Effector CD4-positive, alpha-beta T cell (primary cell): ENCODE measurements around the gene WHRN.

Source experiments
- DNase-seq: peaks from one replicate; pipeline ENCODE4 v3.0.0-alpha.2; 2020

The WHRN gene

DNA sequence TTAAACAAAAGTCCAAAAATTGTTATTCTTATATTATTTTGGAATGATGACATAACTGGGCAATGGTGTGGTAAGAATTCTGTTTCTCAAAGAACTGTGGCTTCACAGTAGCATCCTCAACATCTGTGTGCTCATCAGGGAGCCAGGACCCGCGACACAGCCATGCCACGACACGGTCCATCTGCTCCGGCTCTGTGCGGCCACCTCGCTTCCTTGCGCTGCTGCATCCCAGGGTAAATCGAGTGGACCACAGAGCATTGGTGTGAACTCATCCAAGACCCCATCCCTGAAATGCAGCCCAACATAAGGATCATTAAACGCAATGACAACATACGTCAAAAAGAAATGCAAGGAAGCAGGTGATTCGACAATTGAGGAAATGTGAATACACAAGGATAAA is 15.3 kb downstream of the WHRN start:
- no peak for DNase-seq

DNA sequence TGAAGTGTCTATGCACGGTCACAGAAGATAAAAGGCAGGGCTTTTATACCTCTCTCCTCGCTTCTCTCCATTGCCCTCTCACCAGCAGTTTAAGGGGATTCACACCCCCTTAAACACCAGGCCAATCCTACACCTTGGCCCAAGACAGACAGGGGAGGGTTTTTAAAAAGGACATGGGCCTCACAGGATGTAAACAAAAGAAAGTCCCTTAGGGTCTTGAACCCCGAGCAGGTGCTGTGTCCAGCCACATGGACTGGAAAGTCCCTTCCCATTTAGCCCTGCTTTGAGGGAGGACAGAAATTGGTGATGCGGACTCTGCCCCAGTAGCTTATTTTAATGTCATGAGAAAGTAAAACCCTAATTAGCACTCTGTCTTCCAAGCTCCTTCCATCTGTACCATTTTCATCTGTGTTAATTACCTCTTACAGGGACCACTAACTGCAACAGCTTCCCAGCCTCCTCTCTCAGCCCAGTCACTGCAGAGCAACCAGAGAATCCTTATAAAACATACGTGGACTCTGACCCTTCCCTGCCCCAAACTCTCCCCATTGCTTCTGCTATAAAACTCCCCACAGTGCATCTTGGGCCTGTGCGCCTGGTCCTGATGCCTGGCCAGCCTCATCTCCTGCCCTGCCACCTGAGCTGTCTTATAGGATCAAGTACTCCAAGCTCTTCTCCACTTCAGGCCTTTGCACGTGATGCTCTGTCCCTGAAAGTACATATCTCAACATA is 16.7 kb downstream of the WHRN start:
- DNase-seq: no peak

DNA sequence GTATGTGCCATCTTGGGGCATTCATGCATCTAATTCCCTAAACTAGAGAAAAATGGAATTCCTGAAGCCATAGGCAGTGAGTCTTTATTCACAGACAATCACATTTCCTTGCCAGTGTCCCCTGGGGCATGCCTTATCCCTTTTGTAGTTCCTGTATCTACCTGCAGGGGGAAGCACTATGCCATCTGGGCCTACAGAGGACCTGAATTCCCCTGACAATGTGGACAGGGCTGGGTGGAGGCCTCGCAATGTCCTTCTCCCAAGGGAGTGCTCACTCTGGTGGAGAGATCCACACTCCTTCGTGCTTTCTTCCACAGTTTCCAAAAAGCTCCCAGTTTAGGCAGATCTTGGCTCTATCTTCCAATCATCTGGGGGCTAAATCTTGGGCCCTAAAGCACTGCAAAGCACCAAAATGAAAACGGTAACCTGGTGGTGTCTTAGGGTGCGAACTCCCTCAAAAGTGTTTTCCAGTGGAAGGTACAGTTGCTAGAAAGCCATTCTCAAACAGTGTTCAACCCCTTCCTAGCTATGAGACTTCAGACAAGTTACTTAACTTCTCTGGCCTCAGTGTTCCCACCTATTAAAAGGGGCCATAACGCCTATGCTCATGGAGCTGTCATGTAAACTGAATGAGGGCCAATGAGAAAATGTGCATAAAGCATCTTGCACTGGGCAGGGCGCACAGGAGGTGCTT is 17.5 kb downstream of the WHRN start:
- DNase-seq: peak; percentile 60

DNA sequence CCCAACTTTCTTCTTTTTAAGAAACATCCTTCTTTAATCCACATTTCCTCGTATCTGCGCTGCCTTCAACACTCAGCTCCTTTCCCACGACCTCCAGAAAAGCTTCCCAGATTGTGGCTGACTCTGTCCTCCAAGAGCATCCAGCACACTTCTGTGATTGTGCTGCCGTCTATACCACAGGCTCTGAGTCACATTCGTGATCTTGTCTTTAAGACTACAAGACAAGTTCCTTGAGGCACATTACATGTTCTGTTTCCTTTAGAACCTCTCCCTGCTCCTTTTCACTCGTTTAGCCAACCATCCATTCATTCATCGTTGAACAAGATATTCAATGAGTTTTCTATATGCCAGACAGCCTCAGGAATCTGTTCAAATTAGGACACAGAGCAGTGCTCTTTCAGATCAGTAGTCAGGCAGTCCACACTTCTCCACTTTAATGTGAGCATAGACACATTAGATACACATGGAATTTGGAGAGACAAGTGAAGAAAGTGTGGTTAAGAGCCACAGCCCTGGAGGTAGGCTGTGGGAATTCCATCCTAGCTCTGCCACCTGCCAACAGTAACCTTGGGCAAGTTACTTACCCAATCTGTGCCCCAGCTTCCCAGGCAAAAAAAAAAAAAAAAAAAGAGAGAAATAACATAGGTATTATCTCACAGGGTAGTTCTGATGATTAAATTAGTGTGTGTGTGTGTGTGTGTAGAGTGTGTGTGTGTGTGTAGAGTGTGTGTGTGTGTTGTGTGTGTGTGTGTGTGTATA is 18.9 kb downstream of the WHRN start:
- DNase-seq: no peak

DNA sequence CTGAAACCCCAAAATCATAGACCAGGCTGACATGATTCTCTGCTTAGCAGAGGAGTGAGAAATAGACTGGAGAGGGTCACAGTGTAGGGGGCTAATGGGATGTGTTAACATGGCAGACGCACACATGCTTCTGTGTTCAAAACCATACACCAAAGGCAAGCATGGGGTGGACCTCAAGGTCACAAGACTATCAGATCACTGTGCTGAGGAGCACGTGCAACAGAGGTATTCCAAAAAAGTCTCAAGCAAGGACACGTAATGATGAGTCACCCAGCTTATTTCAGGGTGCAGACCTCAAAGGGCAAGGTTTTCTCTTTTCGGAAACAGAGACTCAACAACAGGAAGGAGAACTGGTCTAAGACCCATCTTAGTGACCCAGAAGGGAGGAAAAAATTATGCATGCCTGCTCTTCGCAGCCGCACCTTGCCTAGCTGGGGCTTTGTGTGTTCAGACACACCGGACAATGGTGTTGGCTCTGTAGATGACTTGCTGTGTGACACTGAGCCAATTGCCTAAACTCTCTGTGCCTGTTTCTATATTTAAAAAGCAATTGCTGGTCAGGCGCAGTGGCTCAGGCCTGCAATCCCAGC is 20.3 kb downstream of the WHRN start:
- DNase-seq: peak; percentile 21

DNA sequence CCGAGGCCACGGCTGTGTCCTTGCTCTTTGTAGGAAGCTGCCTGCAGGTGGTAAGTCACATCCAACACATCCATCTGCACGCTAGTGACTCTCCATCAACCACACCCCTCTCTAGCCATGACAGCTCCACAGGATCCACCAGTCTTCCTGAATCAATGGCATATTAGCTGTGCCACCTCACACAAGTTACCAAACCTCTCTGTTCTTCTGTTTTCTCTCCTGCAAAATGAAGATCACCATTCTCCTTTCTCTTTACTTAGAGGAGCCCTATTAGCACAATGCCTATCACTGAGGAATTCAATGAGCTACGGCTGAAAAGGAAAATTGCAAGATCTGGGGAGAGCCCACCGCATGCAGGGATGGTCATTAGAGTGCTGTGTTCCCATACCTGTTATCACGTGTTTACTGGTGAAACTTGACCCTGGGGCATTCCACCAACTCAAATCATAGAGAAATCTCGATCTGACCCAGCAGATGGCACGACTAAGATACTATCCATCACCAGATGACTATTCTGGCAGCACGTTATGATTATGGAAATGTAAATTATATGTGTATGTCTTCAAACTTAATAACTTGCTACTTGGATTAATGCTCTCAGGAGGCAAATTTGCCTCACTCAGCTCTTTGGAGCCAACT is 20.9 kb downstream of the WHRN start:
- no peak for DNase-seq

DNA sequence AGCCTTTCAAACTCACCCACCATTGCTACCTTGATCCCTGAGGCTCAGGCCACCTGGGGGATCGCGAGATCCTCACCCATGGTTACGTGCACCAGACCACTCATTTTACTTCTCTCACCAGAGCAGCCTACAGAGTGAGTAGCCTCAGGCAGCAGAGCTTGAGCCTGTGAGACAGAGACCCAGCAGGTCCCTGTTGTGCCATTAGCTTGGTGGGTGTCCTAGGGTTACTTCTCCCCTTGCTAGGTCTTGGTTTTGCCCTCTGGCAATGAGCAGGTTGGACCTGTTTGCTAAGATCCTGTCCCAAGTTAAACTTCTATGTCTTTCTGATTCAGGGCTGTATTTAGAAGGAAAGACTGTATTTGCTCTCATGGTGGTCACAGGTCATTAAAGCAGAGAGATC is 21.8 kb downstream of the WHRN start:
- DNase-seq: no peak

DNA sequence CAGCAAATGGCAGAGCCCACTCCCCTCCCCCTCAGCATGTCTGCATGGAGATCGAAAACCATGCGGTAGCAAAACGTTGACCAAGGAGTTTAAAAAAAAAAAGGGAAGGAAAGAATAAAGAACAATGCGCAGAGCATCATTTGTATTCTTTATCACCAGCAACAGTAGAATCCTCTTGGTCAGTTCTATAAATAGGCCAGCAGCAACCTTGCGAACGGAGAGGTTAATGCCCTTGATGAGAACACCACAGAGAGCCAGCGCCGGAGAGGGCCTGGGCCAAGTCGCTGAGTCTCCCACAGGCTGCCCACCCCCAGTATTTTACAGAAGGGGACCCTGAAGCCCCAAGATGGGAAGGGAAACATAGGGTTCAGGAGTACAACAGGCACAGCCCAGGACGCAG is 22.7 kb downstream of the WHRN start:
- DNase-seq: no peak

DNA sequence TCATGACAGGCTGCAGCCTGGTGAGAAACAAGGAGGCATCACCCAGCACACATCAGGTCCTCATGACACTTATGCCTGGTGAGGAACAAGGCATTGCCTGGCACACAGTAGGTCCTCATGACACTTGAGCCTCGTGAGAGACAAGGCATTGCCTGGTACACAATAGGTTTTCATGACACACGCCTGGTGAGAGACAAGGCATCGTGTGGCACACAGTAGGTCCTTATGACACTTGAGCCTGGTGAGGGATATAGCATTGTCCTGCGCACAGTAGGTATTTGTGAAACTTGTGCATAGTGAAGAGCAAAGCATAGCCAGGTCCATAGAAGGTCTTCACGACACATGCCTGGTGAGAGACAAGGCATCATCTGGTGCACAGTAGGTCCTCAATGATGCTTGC is 23.5 kb downstream of the WHRN start:
- DNase-seq: no peak

DNA sequence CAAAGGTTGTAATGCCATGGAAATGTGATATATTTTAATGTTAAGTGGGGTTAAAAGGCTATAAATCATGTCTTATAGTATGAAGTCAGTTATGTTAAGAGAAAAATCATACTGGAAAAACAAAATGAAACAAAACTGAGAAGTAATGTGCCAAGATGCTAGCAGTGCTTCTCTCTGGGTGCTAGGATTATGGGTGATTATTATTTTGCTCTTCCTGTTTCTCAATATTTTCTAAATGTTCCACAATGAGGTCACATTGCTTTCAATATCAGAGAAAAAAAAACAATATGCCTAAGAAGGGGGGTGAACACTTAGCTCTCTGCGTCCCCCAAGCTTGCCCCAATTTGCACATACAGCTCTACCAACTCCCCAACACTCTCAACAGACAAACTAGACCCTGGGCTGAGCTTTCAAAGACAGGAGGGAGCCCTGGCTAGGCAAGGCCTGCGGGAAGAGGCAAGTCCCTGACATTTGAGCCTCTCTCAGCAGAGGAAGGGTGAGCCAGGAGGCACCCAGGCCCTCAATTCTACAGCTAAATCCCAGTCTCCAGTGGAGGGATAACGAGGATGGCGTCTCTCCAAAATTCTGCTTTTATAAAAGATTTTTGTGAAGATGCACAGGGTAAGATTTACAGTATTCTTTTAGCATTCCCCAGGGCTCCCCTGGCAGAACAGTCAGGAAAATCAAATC is 24.4 kb downstream of the WHRN start:
- DNase-seq: no peak

DNA sequence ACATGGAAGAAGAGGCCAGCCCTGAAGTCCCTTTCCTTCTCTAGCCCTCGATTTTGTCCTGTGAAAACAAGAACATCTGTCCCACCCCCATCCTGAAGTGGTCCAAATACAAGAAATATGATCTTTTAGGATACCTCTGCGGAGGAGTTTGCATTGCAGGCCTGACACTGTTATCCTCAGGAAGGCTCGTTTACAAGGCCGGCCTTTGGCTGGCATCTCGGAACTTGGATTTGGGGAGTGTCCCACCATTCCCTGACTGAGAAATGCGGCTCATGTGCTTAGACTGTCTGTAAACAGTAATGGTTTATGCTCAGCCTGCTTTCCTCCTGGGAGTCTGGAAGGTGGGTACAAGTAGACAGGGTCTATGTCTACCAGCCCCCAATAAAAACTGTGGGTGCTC is 26.4 kb downstream of the WHRN start:
- DNase-seq: no peak

DNA sequence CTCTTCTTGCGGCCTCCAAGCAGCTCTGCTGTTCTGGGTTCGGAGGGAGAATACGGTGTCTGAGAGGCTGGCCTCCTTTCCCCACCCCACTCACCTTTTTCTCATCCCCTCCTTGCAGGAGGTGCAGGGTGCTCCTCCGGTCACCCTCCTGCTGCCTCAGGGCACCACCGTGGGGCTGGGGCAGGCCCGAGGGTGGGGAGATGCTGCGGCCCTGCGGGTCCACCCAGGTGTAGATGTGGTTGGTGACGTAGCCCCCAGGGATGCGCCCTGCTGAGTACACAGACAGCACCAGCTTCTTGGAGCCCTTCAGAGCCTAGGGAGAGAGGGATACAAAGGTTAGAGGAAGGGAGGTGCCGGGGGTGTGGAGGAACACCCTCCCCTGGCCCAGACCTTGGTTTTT is 26.8 kb downstream of the WHRN start:
- no peak for DNase-seq

DNA sequence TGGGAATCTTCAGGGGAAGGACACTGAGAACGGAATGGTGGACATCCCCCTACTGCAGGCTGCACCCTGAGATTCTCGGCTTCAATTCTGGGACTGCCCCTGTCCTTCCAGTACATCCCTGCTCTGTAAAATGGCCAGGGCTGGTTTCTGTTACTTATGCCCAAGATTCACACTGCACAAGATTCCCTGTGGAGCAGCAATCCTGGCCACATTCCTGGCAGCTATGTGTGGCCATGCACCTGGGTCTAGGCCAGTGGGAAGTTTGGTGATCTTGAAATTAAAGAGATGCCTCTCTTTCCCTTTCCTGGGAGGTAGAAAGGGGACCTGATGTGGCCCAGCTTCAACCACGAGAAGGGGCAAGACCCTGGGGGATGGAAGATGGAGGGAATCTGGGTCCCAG is 27.6 kb downstream of the WHRN start:
- DNase-seq: no peak

DNA sequence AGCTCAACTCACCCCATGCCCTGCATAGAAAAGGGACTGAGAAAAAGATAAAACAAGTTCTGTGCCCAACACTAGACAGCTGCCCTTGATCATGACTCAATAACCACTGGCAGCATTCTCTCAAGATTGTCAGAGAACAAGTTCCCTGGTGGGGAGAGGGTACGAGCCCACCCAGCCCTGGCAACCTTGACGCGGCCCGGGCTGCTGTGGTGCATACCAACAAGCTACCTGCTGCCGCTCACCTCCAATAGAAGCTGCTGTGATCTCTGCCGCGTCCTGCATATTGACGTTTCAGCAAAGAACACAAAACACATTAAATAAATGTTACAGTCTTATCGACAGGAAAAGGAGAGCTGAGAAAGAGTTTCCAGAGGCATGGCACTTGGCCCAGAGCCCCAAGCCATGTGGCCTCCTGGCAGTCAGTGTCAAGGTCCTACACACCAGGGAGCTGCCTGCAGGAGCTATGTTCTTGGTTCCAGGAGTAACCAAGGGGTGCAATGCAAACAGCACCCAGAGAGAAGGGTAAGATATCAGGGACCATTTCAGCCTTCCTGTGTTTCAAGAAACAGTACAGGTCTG is 28.3 kb downstream of the WHRN start:
- DNase-seq: no peak

DNA sequence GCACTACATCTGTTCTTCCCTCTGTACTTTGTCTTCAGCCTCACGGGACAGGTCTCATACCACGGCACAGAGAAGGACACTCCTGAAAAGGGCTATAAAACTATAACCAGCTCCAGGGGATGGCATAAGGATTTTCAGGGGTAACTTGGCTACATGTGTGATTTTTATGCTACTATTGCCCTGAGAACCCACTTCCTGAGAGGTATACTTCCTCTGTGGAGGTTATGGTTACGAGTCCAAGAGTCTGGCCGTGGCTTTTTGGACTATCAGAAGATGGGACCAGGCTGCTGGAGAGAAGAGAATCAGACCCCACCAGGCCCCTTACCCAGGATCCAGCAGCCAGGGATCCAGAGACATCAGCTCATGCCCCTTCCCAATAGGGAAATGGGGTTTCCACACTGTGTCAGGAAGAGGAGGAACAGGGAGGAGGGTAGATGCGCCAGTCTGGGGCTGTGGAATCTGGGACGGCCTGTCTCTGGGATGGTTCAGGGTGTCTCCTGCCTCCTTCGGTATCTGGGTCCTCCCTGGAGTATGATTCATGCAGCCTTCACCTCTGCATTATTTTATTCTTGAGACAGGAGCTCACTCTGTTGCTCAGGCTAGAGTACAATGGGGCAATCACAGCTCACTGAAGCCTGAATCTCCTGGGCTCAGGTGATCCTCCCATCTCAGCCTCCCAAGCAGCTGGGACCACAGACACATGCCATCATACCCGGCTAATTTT is 29.7 kb downstream of the WHRN start:
- no peak for DNase-seq

DNA sequence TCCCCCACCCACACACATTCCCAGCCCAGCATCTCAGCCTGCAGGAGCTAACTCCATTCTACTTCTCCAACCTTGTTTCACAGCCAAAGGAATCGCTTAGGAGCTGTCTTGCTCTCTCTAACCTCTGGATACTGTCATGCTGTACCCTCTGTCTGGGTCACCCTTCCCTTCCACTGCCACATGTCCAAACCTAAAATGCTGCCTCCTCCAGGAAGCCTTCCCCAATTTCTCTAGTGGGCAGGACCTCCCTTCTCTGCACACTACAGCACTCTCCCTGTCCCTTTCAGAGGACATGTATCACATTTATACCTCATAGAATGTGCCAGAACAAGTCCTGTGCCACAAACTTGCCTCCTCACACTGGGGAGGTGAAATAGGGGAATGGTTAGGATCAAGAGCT is 30.8 kb downstream of the WHRN start:
- DNase-seq: no peak

DNA sequence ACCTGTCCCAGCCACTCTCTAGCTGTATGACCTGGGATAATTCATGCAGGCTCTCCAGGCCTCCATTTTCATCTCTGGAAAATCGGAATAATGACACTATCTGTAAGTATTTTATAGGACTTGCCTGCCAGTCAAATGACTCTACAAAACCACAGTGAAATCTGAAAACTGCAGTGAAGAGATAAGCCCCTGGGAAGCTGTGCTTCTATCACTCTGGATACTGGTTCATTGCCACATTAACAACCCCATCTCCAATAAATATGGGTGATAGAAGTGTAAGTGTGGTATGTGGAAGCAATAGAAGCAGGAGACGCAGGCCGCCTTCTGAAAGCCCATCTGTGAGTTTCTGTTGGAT is 31.8 kb downstream of the WHRN start:
- no peak for DNase-seq

DNA sequence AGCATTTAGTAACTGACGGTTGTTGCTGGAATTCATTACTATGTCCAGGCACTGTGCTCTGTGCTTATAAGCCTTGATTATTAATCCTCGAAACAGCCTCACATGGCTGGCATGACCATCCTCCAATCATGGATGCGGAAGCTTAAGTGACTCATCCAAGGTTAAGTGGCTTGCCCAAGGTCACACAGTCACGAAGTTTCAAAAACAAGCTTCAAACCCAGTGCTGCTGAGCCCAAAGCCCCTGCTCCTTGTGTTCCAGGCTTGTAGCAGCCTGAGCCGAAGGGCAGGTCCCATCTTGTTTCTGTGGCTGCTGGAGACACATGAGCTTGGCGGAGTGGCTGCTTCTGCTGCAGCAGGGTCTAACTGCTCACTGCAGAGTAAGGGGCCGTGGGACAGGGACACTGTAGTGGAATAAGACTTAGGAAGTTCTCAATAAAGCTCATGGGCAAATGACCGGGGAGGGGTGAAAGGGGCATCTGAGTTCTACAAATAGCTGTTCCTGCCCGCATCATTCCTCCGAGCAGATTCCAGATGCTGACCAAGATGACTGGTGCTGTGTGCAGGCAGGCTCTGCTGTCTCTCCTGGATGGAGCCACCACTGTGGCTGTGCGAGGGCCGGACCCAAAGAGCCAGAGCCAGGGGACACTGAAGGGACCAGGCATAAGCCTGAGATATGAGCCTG is 32.4 kb downstream of the WHRN start:
- no peak for DNase-seq

DNA sequence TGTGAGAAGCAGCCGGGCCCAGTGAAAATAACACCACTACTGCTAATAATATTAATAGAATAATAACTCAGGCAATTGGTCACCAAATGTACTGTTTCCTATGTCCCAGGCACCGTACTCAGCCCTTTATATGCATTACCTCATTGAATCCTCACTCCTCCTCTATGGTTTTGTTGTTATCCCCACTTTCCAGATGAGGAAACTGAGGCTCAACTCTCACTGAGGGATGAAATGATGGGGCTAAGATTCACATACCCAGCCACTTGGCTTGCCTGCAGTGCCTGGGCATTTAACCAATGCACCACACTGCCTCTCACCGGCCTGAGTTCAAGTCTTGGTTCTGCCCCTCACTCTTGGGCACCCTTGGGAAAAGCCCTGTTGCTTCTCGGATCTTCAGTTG is 34.1 kb downstream of the WHRN start:
- DNase-seq: no peak

DNA sequence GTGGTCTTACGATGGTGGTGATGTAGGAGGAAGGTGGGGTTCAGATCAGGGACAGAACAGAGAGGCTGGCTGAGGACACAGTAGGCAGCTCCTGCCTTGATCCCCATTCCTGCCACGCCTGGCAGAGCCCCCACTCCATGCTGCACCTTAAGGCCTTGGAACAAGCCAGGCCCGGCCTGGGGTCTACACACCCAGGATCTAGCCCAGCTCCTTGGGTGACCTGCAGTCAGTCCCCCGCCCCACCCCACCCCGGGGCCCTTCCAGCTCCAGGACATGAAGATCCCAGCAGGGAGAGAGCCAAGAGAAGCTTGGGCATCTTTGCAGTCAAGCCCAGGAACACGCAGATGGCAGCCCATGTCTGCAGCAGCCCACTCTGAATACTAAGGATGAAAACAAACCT is 34.7 kb downstream of the WHRN start:
- DNase-seq: no peak

DNA sequence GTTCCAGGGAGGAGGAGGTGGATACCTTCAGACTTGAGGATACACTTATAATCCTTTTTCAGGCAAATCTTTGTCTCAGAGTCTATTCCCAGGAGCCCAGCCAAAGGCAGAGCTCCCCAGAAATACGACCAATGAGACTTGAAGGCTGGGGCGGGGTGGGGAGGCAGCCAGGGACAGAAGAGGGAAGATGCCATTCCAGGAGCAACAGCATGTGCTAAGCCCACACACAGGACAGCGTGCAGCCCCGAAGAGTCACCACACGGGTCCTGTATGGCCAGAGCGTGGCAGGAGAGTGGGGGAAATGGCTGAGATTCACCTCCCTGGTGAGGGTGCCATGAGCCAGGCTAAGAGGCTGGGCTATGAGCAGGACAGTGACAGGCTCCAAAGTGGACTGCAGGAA is 35.2 kb downstream of the WHRN start:
- DNase-seq: no peak
